Keratinocyte (primary cell): ENCODE results near the gene FLT3LG. TPM values are rescaled to one million over a fixed set of nuclear protein-coding genes. Genes with fewer than 3 reads are reported as not detected.

Source experiments
- DNase-seq: peaks from one replicate; pipeline ENCODE4 v3.0.0-alpha.2; 2011; ENCODE audit warnings: low read depth, missing footprints, low spot score
- FAIRE-seq: peaks from 2 replicates; lab custom pipeline; 2011; peaks lifted over from hg19 to GRCh38; lab: Jason Lieb, UNC
- H2AFZ ChIP-seq: 2 replicates; pipeline ENCODE4 v1.6.0; 2012; ENCODE audit warnings: low read length, control low read depth, inconsistent platforms; ENCODE audit not compliant: control insufficient read depth
- H3K27ac ChIP-seq: 2 replicates; pipeline ENCODE4 v1.5.1; 2011; ENCODE audit warnings: low read length; ENCODE audit not compliant: control insufficient read depth, insufficient read depth
- H3K27me3 ChIP-seq: 3 replicates; pipeline ENCODE4 v1.6.0; 2011; ENCODE audit warnings: low read length; ENCODE audit not compliant: control insufficient read depth, insufficient read depth; ENCODE audit errors: extremely low read depth
- H3K36me3 ChIP-seq, 2 experiments: 2 replicates in 1 of 2; 3 replicates in 1 of 2; pipeline ENCODE4 v1.5.1; 2011; ENCODE audit warnings: low read length in 2 of 2, mild to moderate bottlenecking in 1 of 2; ENCODE audit not compliant: control insufficient read depth in 2 of 2, insufficient read depth in 2 of 2; ENCODE audit errors: extremely low read depth in 1 of 2
- H3K4me1 ChIP-seq: 3 replicates; pipeline ENCODE4 v1.5.1; 2011; ENCODE audit warnings: low read length; ENCODE audit not compliant: control insufficient read depth, insufficient read depth; ENCODE audit errors: extremely low read depth
- H3K4me2 ChIP-seq: 3 replicates; pipeline ENCODE4 v1.6.0; 2011; ENCODE audit warnings: low read depth, low read length; ENCODE audit not compliant: control insufficient read depth, insufficient read depth; ENCODE audit errors: extremely low read depth
- H3K4me3 ChIP-seq, 3 experiments: fragments of 200-600 bp in 1 of 3; sonication (generic) in 1 of 3; 2 replicates in 2 of 3; 3 replicates in 1 of 3; pipeline ENCODE4 v1.5.1; 2011 to 2016; ENCODE audit warnings: low read length in 3 of 3, mild to moderate bottlenecking in 3 of 3, control low read depth in 2 of 3, inconsistent platforms in 1 of 3, low read depth in 1 of 3, mixed read lengths in 1 of 3, mixed run types in 1 of 3, moderate library complexity in 1 of 3; ENCODE audit not compliant: control insufficient read depth in 2 of 3, insufficient read depth in 2 of 3; ENCODE audit errors: extremely low read depth in 1 of 3
- H3K79me2 ChIP-seq: 2 replicates; pipeline ENCODE4 v1.6.0; 2012; ENCODE audit warnings: low read length; ENCODE audit not compliant: control insufficient read depth, insufficient read depth
- H3K9ac ChIP-seq: 3 replicates; pipeline ENCODE4 v1.6.0; 2011; ENCODE audit warnings: low read length; ENCODE audit not compliant: control insufficient read depth, insufficient read depth; ENCODE audit errors: extremely low read depth
- H3K9me1 ChIP-seq: 3 replicates; pipeline ENCODE4 v1.6.0; 2011; ENCODE audit warnings: low read length; ENCODE audit not compliant: control insufficient read depth, insufficient read depth; ENCODE audit errors: extremely low read depth
- H3K9me3 ChIP-seq: 2 replicates; pipeline ENCODE4 v1.5.1; 2012; ENCODE audit warnings: low read depth, low read length; ENCODE audit not compliant: control insufficient read depth
- H4K20me1 ChIP-seq: 3 replicates; pipeline ENCODE4 v1.6.0; 2011; ENCODE audit warnings: low read length; ENCODE audit not compliant: control insufficient read depth, insufficient read depth; ENCODE audit errors: extremely low read depth
- CTCF ChIP-seq, 3 experiments: IDR thresholded peaks in 1 of 3; conservative IDR thresholded peaks in 1 of 3; optimal IDR thresholded peaks in 1 of 3; 2 replicates in 2 of 3; 3 replicates in 1 of 3; pipeline versions ENCODE3 to v1.5.1; 2011; ENCODE audit warnings: low read length in 3 of 3, mild to moderate bottlenecking in 3 of 3, moderate library complexity in 2 of 3, control low read depth in 1 of 3, inconsistent platforms in 1 of 3; ENCODE audit not compliant: insufficient read depth in 2 of 3; ENCODE audit errors: extremely low read depth in 1 of 3
- EZH2 ChIP-seq: IDR thresholded peaks from one replicate; pipeline ENCODE4 v1.6.1; 2012; ENCODE audit warnings: inconsistent platforms, mild to moderate bottlenecking, low read length, moderate library complexity
- dilution Hi-C: fragments of 300-500 bp; cut with MboI; formaldehyde crosslinking; loops from one replicate; pipeline ENCODE4 v1.7.0; 2020; ENCODE audit warnings: low sequenced_read_pairs; ENCODE audit not compliant: extremely low pct_ligation_motif_present
- polyA plus RNA-seq, 5 experiments: library from polyadenylated mRNA; depleted of rRNA in 3 of 5; stranded (reverse) in 3 of 5; stranded (forward) in 1 of 5; unstranded in 1 of 5; fragments of >200 nt; gene quantifications; 1 replicate in 1 of 5; 2 replicates in 3 of 5; 3 replicates in 1 of 5; pipeline versions ENCODE4 v1.2.1 to v1.2.3, GENCODE V29; 2011 to 2012; ENCODE audit warnings: missing spikeins in 2 of 5, low read depth in 1 of 5, low replicate concordance in 1 of 5

FLT3LG gene
- polyA plus RNA-seq, 1 donor (not counting 4 experiments of a cell fraction or from before 2014, with no cell fraction given), result 0.80 TPM

GRCh38 chr19:49435670-49436069 is 38.3 kb upstream of the FLT3LG start:
- H3K9me1 ChIP-seq, result no peaks in the 10 kb centered on the region
- dilution Hi-C loops, result no loop called here
- H3K36me3 ChIP-seq, result no peaks in the 10 kb centered on the region
- H2AFZ ChIP-seq, result no peak overlapping the region
- no peak overlapping the region for H3K9ac ChIP-seq
- TF ChIP-seq CTCF (optimal IDR thresholded peaks at IDR 0.05 in 1 of 3, IDR thresholded peaks at IDR 0.05 in 1 of 3, conservative IDR thresholded peaks at IDR 0.05 in 1 of 3; ENCODE audit: extremely low read depth in 1 of 3, insufficient read depth in 2 of 3, low read length in 3 of 3) (no peak), EZH2 (no peak)
- H3K27me3 ChIP-seq, result peaks cover 97% of the 10 kb centered on the region
- no peaks in the 10 kb centered on the region for H4K20me1 ChIP-seq
- H3K9me3 ChIP-seq, result no peaks in the 10 kb centered on the region
- no peak overlapping the region for H3K4me2 ChIP-seq
- H3K4me3 ChIP-seq, result no peak overlapping the region
- no peak for DNase-seq
- no peaks in the 10 kb centered on the region for H3K4me1 ChIP-seq
- H3K79me2 ChIP-seq, result no peaks in the 10 kb centered on the region
- no peak overlapping the region for H3K27ac ChIP-seq
- FAIRE-seq, result no peak

- H3K27me3 ChIP-seq, result peaks cover 97% of the 10 kb centered on the region
- dilution Hi-C loops, result no loop called here
These were observed 37.5 kb upstream of the FLT3LG start for GRCh38 chr19:49436381-49437017.

More at GRCh38 chr19:49436381-49437017, 37.5 kb upstream of the FLT3LG start:
- H2AFZ ChIP-seq, result no peak overlapping the region
- no peaks in the 10 kb centered on the region for H3K36me3 ChIP-seq
- DNase-seq, result no peak
- no peaks in the 10 kb centered on the region for H3K4me1 ChIP-seq
- no peak for FAIRE-seq
- no peak overlapping the region for H3K27ac ChIP-seq
- H3K4me3 ChIP-seq, result no peak overlapping the region
- TF ChIP-seq EZH2 (peak; percentile 23), CTCF (optimal IDR thresholded peaks at IDR 0.05 in 1 of 3, IDR thresholded peaks at IDR 0.05 in 1 of 3, conservative IDR thresholded peaks at IDR 0.05 in 1 of 3; ENCODE audit: extremely low read depth in 1 of 3, insufficient read depth in 2 of 3, low read length in 3 of 3) (no peak)
- H4K20me1 ChIP-seq, result no peaks in the 10 kb centered on the region
- no peaks in the 10 kb centered on the region for H3K9me1 ChIP-seq
- no peak overlapping the region for H3K4me2 ChIP-seq
- no peak overlapping the region for H3K9ac ChIP-seq
- H3K9me3 ChIP-seq, result no peaks in the 10 kb centered on the region
- H3K79me2 ChIP-seq, result no peaks in the 10 kb centered on the region
